A673 (cell line): ENCODE measurements around the gene IMPDH1. TPM values are rescaled to one million over a fixed set of nuclear protein-coding genes. Genes with fewer than 3 reads are reported as not detected.

Experiments used
- BruUV-seq: library from RNA; stranded (reverse); fragments of 400-500 nt; replicated peaks from 2 replicates; lab custom pipeline; 2021; lab: Mats Ljungman, UMichigan
- CTCF ChIA-PET: fragments of 300-600 bp; sonication (Branson Sonifier 250); formaldehyde crosslinking; loops from one replicate; lab custom pipeline; 2022; ENCODE audit warnings: antibody characterized with exemption; lab: Charles Lee
- POLR2A ChIA-PET: fragments of 300-600 bp; sonication (Branson Sonifier 250); formaldehyde crosslinking; loops from one replicate; lab custom pipeline; 2022; ENCODE audit warnings: antibody characterized with exemption; ENCODE audit not compliant: low non-redundant PET; lab: Charles Lee
- DNase-seq: peaks from one replicate; pipeline ENCODE4 v3.0.0-alpha.2; 2015; ENCODE audit warnings: low spot score
- H3K27ac ChIP-seq: fragments of 200-600 bp; sonication (generic); 2 replicates; pipeline ENCODE4 v1.5.1; 2016; ENCODE audit warnings: mixed run types, low read depth, mild to moderate bottlenecking, mixed read lengths, antibody characterized with exemption, low read length; ENCODE audit not compliant: poor library complexity, severe bottlenecking
- H3K27me3 ChIP-seq: fragments of 200-600 bp; sonication (generic); replicated peaks from 2 replicates; pipeline ENCODE4 v1.6.1; 2017; ENCODE audit warnings: mixed run types, low read depth, mild to moderate bottlenecking, mixed read lengths, antibody characterized with exemption, low read length; ENCODE audit not compliant: insufficient read depth, poor library complexity
- H3K36me3 ChIP-seq: fragments of 200-600 bp; sonication (generic); 2 replicates; pipeline ENCODE4 v1.6.1; 2016; ENCODE audit warnings: mixed run types, mild to moderate bottlenecking, mixed read lengths, antibody characterized with exemption, low read length; ENCODE audit not compliant: insufficient read depth, poor library complexity, severe bottlenecking
- H3K4me1 ChIP-seq: fragments of 200-600 bp; sonication (generic); 2 replicates; pipeline ENCODE4 v1.6.1; 2017; ENCODE audit warnings: mixed run types, mild to moderate bottlenecking, mixed read lengths, antibody characterized with exemption, low read length; ENCODE audit not compliant: insufficient read depth, poor library complexity, severe bottlenecking
- H3K4me3 ChIP-seq: fragments of 200-600 bp; sonication (generic); 2 replicates; pipeline ENCODE4 v1.5.1; 2016; ENCODE audit warnings: low read depth, mixed run types, mild to moderate bottlenecking, mixed read lengths, low read length; ENCODE audit not compliant: poor library complexity, severe bottlenecking
- H3K9me3 ChIP-seq: fragments of 200-600 bp; sonication (generic); 2 replicates; pipeline ENCODE4 v1.6.1; 2016; ENCODE audit warnings: mixed run types, low read depth, mild to moderate bottlenecking, mixed read lengths, antibody characterized with exemption, low read length; ENCODE audit not compliant: poor library complexity, severe bottlenecking
- CTCF ChIP-seq: fragments of 300-800, 200-600 bp; sonication (generic); conservative IDR thresholded peaks from 2 replicates; pipeline ENCODE4 v1.5.1; 2017; ENCODE audit warnings: low read depth, mild to moderate bottlenecking, antibody characterized with exemption, low read length, moderate library complexity, mixed read lengths
- EZH2 ChIP-seq: fragments of 200-600 bp; sonication (generic); IDR thresholded peaks from 2 replicates; pipeline ENCODE4 v1.6.1; 2017; ENCODE audit warnings: borderline replicate concordance, low read depth, mild to moderate bottlenecking, mixed read lengths, antibody characterized with exemption, low read length; ENCODE audit not compliant: poor library complexity, severe bottlenecking
- intact Hi-C: fragments of 100-400 bp; cut with micrococcal nuclease; formaldehyde crosslinking; loops from one replicate; pipeline ENCODE4 v1.10.0; 2022; ENCODE audit not compliant: unreplicated experiment
- total RNA-seq: library from RNA; stranded (reverse); gene quantifications from 2 replicates; pipeline ENCODE4 v1.2.3, GENCODE V29; 2021

IMPDH1 gene
- total RNA-seq, 1 experiment from 2014 or later, result 92.6 TPM

DNA sequence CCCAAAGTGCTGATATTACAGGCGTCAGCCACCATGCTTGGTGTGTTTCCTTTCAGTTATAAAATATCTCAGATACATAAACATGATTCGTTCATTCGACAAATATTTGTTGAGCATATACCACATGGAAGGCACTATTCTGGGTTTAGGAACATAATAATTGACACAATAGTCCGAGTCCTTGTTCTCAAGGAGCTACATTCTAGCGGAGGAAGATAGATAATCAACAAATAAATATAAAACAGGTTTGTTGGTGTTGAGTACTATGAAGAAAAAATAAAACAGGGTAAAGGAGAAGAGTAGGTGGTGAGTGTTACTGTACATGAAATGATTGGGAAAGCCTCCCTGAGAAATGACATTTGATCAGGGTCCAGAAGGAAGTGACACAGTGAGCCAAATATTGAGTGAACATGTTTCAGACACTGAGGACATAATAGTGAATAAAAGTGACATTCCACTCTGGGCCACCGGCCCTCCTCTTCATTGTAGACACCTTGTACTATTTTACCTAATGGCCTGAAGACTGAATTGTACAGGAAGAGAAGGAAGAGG lies 39.0 kb upstream of the IMPDH1 start:
- DNase-seq, result no peak
- intact Hi-C loops, result no loop called here
- Histone ChIP-seq H3K27ac (no peak overlapping the region), H3K27me3 (no peaks in the 10 kb centered on the region), H3K4me3 (no peak overlapping the region), H3K4me1 (no peaks in the 10 kb centered on the region), H3K36me3 (no peaks in the 10 kb centered on the region), H3K9me3 (no peaks in the 10 kb centered on the region)
- no peak for TF ChIP-seq EZH2
- TF ChIP-seq CTCF, result no peak
- no TSS peak for BruUV-seq
- ChIA-PET CTCF (no interaction called here), POLR2A (no interaction called here)

DNA sequence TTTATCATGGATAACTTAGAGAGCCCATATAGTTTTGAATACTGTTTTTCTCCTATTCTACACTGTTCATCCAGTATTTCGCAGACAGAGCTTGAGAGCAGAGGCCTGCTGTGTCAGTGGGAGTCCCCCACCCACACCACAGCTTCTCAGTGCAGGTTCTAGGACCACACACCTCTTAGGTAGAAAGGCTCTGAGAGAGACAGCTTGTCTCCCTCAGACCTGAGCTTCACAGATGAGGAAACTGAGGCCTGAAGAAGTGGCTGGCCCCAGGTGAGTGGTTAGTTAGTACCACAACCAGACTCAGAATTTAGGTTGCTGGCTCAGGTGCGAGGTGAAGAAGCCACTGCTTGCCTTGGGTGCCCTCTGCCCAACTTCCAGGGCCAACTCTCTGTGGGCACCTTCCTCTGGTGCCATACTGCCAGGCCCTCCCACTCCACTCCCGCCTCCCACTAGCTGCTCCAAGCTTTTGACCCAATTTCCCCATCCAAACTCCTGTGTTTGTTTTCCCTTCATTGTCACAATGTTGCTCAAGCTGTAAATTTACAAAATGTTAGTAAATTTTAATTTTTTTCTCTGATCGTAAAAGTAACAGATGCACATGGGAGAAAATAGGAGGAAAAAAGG lies 38.3 kb upstream of the IMPDH1 start:
- no TSS peak for BruUV-seq
- Histone ChIP-seq H3K4me1 (no peaks in the 10 kb centered on the region), H3K9me3 (no peaks in the 10 kb centered on the region), H3K27me3 (no peaks in the 10 kb centered on the region), H3K27ac (no peak overlapping the region), H3K4me3 (no peak overlapping the region), H3K36me3 (no peaks in the 10 kb centered on the region)
- intact Hi-C loops, result no loop called here
- POLR2A ChIA-PET, result no interaction called here
- no peak for DNase-seq
- no peak for TF ChIP-seq EZH2
- no peak for TF ChIP-seq CTCF
- CTCF ChIA-PET, result no interaction called here

DNA sequence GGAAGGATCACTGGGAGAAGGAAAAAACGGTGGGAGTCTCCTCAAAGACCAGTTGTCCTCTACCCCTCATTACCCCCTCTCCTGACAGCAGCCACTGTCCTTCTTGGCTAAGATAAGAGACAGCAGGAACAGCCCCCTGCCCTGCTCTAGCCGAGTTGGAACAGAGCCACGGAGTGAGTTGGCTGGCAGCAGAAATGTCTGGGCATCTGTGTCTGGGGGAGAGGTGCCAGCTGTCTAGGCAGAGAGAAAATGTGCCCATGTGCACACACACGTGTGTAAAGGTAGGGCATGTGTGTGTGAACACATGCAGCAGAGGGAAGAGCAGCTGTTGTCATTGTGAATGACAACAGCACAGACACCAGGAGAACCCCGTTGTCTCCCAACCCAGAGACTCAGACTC lies 36.5 kb upstream of the IMPDH1 start:
- POLR2A ChIA-PET, result no interaction called here
- H3K27me3 ChIP-seq, result no peaks in the 10 kb centered on the region
- DNase-seq, result no peak
- H3K4me3 ChIP-seq, result no peak overlapping the region
- CTCF ChIA-PET, result no interaction called here
- no TSS peak for BruUV-seq
- TF ChIP-seq EZH2 (no peak), CTCF (no peak)
- intact Hi-C loops, result no loop called here
- H3K4me1 ChIP-seq, result no peaks in the 10 kb centered on the region
- no peak overlapping the region for H3K27ac ChIP-seq
- H3K36me3 ChIP-seq, result no peaks in the 10 kb centered on the region
- no peaks in the 10 kb centered on the region for H3K9me3 ChIP-seq
